HG03095 (cell line): ENCODE results near the gene KLHL41.
"Not testable (repeated sequence)": the region's sequence is repeated elsewhere in the genome, so short reads cannot be mapped to it uniquely, and the experiment has no call there.

ENCODE experiments used
- ATAC-seq: cut with Tn5 transposase; IDR thresholded peaks from one replicate; pipeline ENCODE4 v1.9.1; 2021; ENCODE audit warnings: moderate library complexity; ENCODE audit not compliant: unreplicated experiment

The KLHL41 gene

DNA sequence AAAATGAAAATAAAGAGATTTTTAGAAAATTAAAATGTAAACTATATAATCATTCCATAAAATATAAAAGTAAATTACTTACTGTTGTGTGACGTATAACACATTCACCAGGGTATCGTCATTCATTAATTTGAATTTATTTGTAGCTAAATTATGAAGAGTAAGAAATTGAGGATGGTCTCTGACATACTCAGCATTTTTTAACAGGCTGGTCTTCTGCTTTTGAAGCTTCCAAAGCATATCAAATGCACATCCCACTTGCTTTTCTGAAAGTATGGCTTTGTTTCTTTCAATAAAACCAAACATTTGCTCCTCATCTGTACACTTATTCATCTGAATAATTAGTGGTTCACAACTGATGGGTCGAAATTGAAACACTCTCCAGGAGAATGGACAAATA, 62.1 kb downstream of the KLHL41 start:
- no peak for ATAC-seq

DNA sequence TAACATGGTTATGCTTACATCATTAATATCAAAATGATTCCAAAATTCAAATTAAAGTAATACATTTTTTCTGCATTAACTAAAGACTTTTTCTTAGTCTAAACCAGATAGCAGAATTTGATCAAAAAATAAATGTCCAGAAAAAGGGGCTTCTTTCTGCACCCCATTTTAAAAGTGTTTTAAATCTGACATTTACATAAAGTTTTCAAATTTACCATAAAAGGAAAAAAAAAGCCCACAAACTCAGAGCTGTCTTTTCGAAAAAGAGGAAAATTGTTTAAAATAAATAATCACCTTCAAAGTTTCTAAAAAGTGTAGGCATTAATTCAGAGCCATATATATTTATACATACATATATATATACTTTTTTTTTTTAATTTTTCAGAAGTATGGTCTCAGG, 62.7 kb downstream of the KLHL41 start:
- ATAC-seq, result no peak

DNA sequence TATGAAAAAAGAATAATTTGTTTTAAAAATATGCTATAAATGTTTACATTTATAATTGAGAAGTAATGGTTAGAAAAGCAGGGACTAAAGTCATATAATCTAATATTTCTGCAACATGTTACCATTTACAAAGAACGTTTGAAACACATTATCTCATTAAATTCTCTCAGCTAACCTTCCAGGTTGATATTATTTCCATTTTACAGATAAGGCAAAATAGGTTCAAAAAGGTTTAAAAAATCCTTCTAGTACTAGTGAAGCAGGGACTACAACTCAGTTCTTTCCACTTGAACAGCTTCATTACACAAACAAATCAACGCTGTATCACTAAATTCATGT, 63.3 kb downstream of the KLHL41 start:
- no peak for ATAC-seq

DNA sequence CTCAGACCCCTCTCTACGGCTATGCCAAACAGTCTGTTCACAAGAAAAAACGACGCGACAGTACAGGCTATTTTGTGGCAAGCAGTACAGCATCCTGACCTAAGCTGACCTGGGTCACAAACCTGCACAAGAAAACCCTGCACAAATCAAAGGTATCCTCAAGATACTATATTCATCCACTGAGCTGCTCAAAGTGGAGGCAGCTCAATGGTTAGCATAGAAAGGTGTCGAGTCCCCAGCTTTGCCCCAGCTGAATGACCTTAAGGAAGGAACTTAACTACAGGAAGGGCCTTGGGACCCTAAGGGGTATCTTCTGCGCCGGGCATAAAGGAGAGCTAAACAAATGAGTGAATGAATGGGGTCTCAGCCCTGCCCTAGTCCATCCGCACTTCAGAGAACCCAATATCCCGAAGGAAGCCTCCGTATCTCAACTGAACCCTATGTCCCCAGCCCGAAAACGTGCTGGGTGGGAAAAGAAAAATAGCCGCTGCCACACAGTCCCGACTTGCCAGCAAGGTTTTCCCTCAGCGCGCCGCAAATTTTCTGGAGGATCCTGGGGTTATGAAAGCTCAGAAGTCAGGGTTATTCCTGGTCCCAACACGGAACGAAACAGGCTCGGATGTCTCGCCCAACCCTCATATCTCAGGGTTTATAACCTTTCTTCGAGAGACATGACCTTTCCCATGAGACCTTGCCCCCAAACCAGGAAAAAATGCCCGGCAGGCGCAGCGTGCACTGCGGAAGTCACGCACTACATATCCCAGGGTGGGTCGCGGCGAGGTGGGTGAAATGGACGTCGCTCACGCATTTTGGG, 63.9 kb downstream of the KLHL41 start, which contains the start of gene FASTKD1:
Gene FASTKD1 (minus strand): TSS at position 706 of the 814 bp plus-strand sequence. CDS start 1,836 bp downstream, outside the sequence.
- ATAC-seq, result peak; percentile 99

DNA sequence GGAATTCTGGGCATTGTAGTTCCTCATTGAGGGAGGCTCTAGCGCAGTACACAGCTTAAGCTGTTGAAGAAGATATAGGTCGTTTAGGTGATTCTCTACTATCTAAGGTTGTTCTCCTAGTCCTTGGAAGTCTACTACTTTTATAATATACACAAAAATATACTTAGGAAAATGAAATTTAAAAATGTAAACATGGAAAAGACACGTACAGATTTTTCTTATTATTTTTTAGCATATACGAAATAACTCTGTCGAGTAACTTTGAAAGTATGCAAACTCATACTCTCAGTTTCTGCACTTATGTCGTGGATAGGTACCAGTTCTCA, 64.4 kb downstream of the KLHL41 start:
- ATAC-seq, result no peak

DNA sequence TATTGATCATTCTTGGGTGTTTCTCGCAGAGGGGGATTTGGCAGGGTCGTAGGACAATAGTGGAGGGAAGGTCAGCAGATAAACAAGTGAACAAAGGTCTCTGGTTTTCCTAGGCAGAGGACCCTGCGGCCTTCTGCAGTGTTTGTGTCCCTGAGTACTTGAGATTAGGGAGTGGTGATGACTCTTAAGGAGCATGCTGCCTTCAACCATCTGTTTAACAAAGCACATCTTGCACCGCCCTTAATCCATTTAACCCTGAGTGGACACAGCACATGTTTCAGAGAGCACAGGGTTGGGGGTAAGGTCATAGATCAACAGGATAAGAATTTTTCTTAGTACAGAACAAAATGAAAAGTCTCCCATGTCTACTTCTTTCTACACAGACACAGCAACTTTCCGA, 65.0 kb downstream of the KLHL41 start:
- ATAC-seq, result not testable (repeated sequence)

DNA sequence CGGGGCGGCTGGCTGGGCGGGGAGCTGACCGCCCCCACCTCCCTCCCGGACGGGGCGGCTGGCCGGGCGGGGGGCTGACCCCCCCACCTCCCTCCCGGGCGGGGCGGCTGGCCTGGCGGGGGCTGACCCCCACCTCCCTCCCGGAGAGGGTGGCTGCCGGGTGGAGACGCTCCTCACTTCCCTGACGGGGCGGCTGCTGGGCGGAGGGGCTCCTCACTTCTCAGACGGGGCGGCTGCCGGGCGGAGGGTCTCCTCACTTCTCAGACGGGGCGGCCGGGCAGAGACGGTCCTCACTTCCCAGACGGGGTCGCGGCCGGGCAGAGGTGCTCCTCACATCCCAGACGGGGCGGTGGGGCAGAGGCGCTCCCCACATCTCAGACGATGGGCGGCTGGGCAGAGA, 65.8 kb downstream of the KLHL41 start:
- ATAC-seq, result not testable (repeated sequence)
